Naive B cell (primary cell): ENCODE results near the gene CYP11A1. TPM values are rescaled to one million over a fixed set of nuclear protein-coding genes. Genes with fewer than 3 reads are reported as not detected.

ENCODE experiments used
- ATAC-seq, 2 donors: fragments of 150-1000 bp; cut with Tn5 transposase; 2 replicates each; pipeline ENCODE4 v1.10.0; 2021; ENCODE audit warnings: low read depth in 2 of 2, mild to moderate bottlenecking in 2 of 2, moderate library complexity in 2 of 2
- DNase-seq: peaks from one replicate; pipeline ENCODE4 v3.0.0; 2022
- H3K27ac Mint-ChIP-seq, 6 donors: one replicate each; pipeline ENCODE4 v1.8.0; 2020 to 2022; ENCODE audit warnings: mild to moderate bottlenecking in 6 of 6, mixed read lengths in 6 of 6, moderate library complexity in 5 of 6, inconsistent platforms in 2 of 6
- H3K27me3 Mint-ChIP-seq, 3 donors: one replicate each; pipeline ENCODE4 v1.8.0; 2021 to 2022; ENCODE audit warnings: mixed read lengths in 3 of 3, mild to moderate bottlenecking in 1 of 3
- H3K36me3 Mint-ChIP-seq, 2 donors: one replicate each; pipeline ENCODE4 v1.8.0; 2020 to 2022; ENCODE audit warnings: mixed read lengths in 2 of 2, inconsistent platforms in 1 of 2, mild to moderate bottlenecking in 1 of 2
- H3K4me1 Mint-ChIP-seq, 3 donors: one replicate each; pipeline ENCODE4 v1.8.0; 2020 to 2022; ENCODE audit warnings: mixed read lengths in 3 of 3, inconsistent platforms in 1 of 3, mild to moderate bottlenecking in 1 of 3, moderate library complexity in 1 of 3
- H3K4me3 Mint-ChIP-seq, 8 donors: one replicate each; pipeline ENCODE4 v1.8.0; 2020 to 2022; ENCODE audit warnings: mild to moderate bottlenecking in 8 of 8, mixed read lengths in 8 of 8, moderate library complexity in 8 of 8, inconsistent platforms in 2 of 8
- H3K9me3 Mint-ChIP-seq, 7 donors: one replicate each; pipeline ENCODE4 v1.8.0; 2020 to 2022; ENCODE audit warnings: mixed read lengths in 7 of 7, mild to moderate bottlenecking in 5 of 7, inconsistent platforms in 2 of 7, moderate library complexity in 1 of 7
- polyA plus RNA-seq, 6 donors: library from polyadenylated mRNA; unstranded; fragments of 300-500 nt; fragmentation: Illumina TruSeq; gene quantifications; one replicate each; pipeline ENCODE4 v1.2.3, GENCODE V29; 2021; ENCODE audit warnings: low read depth in 6 of 6

The CYP11A1 gene
- polyA plus RNA-seq, 6 donors from 2014 or later = not detected

- no peak overlapping the region for H3K4me3 Mint-ChIP-seq
- no peaks in the 10 kb centered on the region for H3K9me3 Mint-ChIP-seq
- no peaks in the 10 kb centered on the region for H3K27me3 Mint-ChIP-seq
- DNase-seq (no peak), ATAC-seq (no peak)
- H3K4me1 Mint-ChIP-seq = peaks cover 64 to 87% (median 78%) of the 10 kb centered on the region in 3 donors
- H3K36me3 Mint-ChIP-seq = no peaks in the 10 kb centered on the region
- peak overlapping the region in 3 of 6 donors; percentile 61 to 96 (median 81) for H3K27ac Mint-ChIP-seq
Observed at GRCh38 chr15:74389241-74390048, 22.0 kb upstream of the CYP11A1 start.

GRCh38 chr15:74388363-74388951 lies 21.0 kb upstream of the CYP11A1 start:
- no peak for ATAC-seq
- peak overlapping the region in 4 of 6 donors; percentile 54 to 96 (median 69) for H3K27ac Mint-ChIP-seq
- H3K4me3 Mint-ChIP-seq = no peak overlapping the region
- H3K27me3 Mint-ChIP-seq = no peaks in the 10 kb centered on the region
- no peaks in the 10 kb centered on the region for H3K9me3 Mint-ChIP-seq
- H3K36me3 Mint-ChIP-seq = no peaks in the 10 kb centered on the region
- DNase-seq = no peak
- peaks cover 63 to 87% (median 78%) of the 10 kb centered on the region in 3 donors for H3K4me1 Mint-ChIP-seq

GRCh38 chr15:74387621-74388362 lies 20.3 kb upstream of the CYP11A1 start:
- no peak for DNase-seq
- H3K36me3 Mint-ChIP-seq = no peaks in the 10 kb centered on the region
- no peak overlapping the region for H3K4me3 Mint-ChIP-seq
- H3K4me1 Mint-ChIP-seq = peaks cover 61 to 87% (median 78%) of the 10 kb centered on the region in 3 donors
- no peak for ATAC-seq
- H3K9me3 Mint-ChIP-seq = no peaks in the 10 kb centered on the region
- peak overlapping the region in 5 of 6 donors; percentile 15 to 96 (median 57) for H3K27ac Mint-ChIP-seq
- H3K27me3 Mint-ChIP-seq = no peaks in the 10 kb centered on the region

GRCh38 chr15:74387141-74387541 lies 19.7 kb upstream of the CYP11A1 start:
- H3K36me3 Mint-ChIP-seq = no peaks in the 10 kb centered on the region
- no peak for ATAC-seq
- H3K4me3 Mint-ChIP-seq = peak overlapping the region in 2 of 8 donors; percentile 15 to 65
- no peaks in the 10 kb centered on the region for H3K9me3 Mint-ChIP-seq
- DNase-seq = no peak
- no peaks in the 10 kb centered on the region for H3K27me3 Mint-ChIP-seq
- H3K27ac Mint-ChIP-seq = peak overlapping the region; percentile 39 to 100 (median 82)
- H3K4me1 Mint-ChIP-seq = peaks cover 61 to 87% (median 78%) of the 10 kb centered on the region in 3 donors

GRCh38 chr15:74386496-74387140 lies 19.2 kb upstream of the CYP11A1 start:
- no peak for ATAC-seq
- no peak for DNase-seq
- peak overlapping the region; percentile 39 to 100 (median 98) for H3K27ac Mint-ChIP-seq
- H3K4me1 Mint-ChIP-seq = peaks cover 59 to 85% (median 73%) of the 10 kb centered on the region in 3 donors
- H3K27me3 Mint-ChIP-seq = no peaks in the 10 kb centered on the region
- no peaks in the 10 kb centered on the region for H3K36me3 Mint-ChIP-seq
- no peaks in the 10 kb centered on the region for H3K9me3 Mint-ChIP-seq
- peak overlapping the region in 3 of 8 donors; percentile 15 to 76 (median 15) for H3K4me3 Mint-ChIP-seq

- DNase-seq (no peak), ATAC-seq (no peak)
- no peaks in the 10 kb centered on the region for H3K27me3 Mint-ChIP-seq
- peaks cover 50 to 76% (median 64%) of the 10 kb centered on the region in 3 donors for H3K4me1 Mint-ChIP-seq
- peak overlapping the region; percentile 96 to 100 (median 100) for H3K27ac Mint-ChIP-seq
- no peaks in the 10 kb centered on the region for H3K36me3 Mint-ChIP-seq
- H3K4me3 Mint-ChIP-seq = peak overlapping the region in 7 of 8 donors; percentile 62 to 95 (median 85)
- no peaks in the 10 kb centered on the region for H3K9me3 Mint-ChIP-seq
Observed at GRCh38 chr15:74385733-74386132, 18.3 kb upstream of the CYP11A1 start.

- no peaks in the 10 kb centered on the region for H3K27me3 Mint-ChIP-seq
- no peaks in the 10 kb centered on the region for H3K36me3 Mint-ChIP-seq
- H3K27ac Mint-ChIP-seq = peak overlapping the region; percentile 96 to 100 (median 100)
- no peaks in the 10 kb centered on the region for H3K9me3 Mint-ChIP-seq
- ATAC-seq = peak; percentile 76 to 79
- DNase-seq = peak; percentile 91
- peaks cover 46 to 69% (median 57%) of the 10 kb centered on the region in 3 donors for H3K4me1 Mint-ChIP-seq
- H3K4me3 Mint-ChIP-seq = peak overlapping the region; percentile 44 to 95 (median 87)
Observed at GRCh38 chr15:74384881-74385643, 17.6 kb upstream of the CYP11A1 start.

- H3K27me3 Mint-ChIP-seq = no peaks in the 10 kb centered on the region
- ATAC-seq (no peak), DNase-seq (no peak)
- H3K9me3 Mint-ChIP-seq = no peaks in the 10 kb centered on the region
- peak overlapping the region; percentile 44 to 95 (median 87) for H3K4me3 Mint-ChIP-seq
- H3K36me3 Mint-ChIP-seq = no peaks in the 10 kb centered on the region
- peaks cover 46 to 67% (median 56%) of the 10 kb centered on the region in 3 donors for H3K4me1 Mint-ChIP-seq
- peak overlapping the region; percentile 96 to 100 (median 100) for H3K27ac Mint-ChIP-seq
Observed at GRCh38 chr15:74384566-74384880, 17.1 kb upstream of the CYP11A1 start.

- no peaks in the 10 kb centered on the region for H3K36me3 Mint-ChIP-seq
- peak; percentile 89 for DNase-seq
- ATAC-seq = peak; percentile 67 to 70
- H3K27me3 Mint-ChIP-seq = no peaks in the 10 kb centered on the region
- H3K4me1 Mint-ChIP-seq = peaks cover 43 to 65% (median 56%) of the 10 kb centered on the region in 3 donors
- peak overlapping the region; percentile 17 to 95 (median 80) for H3K4me3 Mint-ChIP-seq
- peak overlapping the region; percentile 96 to 100 (median 100) for H3K27ac Mint-ChIP-seq
- no peaks in the 10 kb centered on the region for H3K9me3 Mint-ChIP-seq
Observed at GRCh38 chr15:74383695-74384565, 16.5 kb upstream of the CYP11A1 start.

GRCh38 chr15:74383286-74383685 lies 15.8 kb upstream of the CYP11A1 start:
- peak overlapping the region in 6 of 8 donors; percentile 53 to 95 (median 80) for H3K4me3 Mint-ChIP-seq
- H3K9me3 Mint-ChIP-seq = no peaks in the 10 kb centered on the region
- no peaks in the 10 kb centered on the region for H3K36me3 Mint-ChIP-seq
- DNase-seq = no peak
- peaks cover 39 to 63% (median 56%) of the 10 kb centered on the region in 3 donors for H3K4me1 Mint-ChIP-seq
- H3K27ac Mint-ChIP-seq = peak overlapping the region; percentile 96 to 100 (median 100)
- peak in 1 of 2 donors; percentile 1 for ATAC-seq
- no peaks in the 10 kb centered on the region for H3K27me3 Mint-ChIP-seq

GRCh38 chr15:74382004-74382816 lies 14.8 kb upstream of the CYP11A1 start:
- DNase-seq = peak; percentile 72
- ATAC-seq = no peak
- Mint-ChIP-seq H3K4me1 (peaks cover 38 to 60% (median 51%) of the 10 kb centered on the region in 3 donors), H3K4me3 (peak overlapping the region in 1 of 8 donors; percentile 71), H3K36me3 (no peaks in the 10 kb centered on the region), H3K27me3 (no peaks in the 10 kb centered on the region), H3K9me3 (no peaks in the 10 kb centered on the region), H3K27ac (peak overlapping the region; percentile 91 to 100 (median 98))
